Measurements from ENCODE around the gene EFNA5. TPM values are rescaled to one million over a fixed set of nuclear protein-coding genes. Genes with fewer than 3 reads are reported as not detected.

The EFNA5 gene
- total RNA-seq, 1 donor from 2014 or later = 11.8 TPM

DNA sequence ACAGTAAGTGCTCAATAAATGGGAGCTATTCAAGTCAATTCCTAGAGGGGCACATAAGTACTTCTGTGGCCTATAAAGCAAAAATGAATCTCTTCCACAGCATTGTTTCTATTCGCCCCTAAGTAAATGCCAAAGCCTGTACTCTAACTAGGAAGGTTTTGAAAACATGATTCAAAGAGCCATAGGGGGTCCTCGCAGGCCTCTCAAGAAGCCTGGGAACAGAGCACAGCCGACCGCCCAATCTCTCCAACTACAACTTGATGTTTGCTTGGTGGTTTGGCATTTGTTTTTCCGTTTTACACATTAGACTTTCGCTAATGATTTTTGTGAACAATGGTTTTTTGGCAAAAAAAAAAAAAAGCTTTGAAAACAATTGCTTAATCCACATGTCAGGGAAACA is 19.4 kb downstream of the EFNA5 start:
- DNase-seq (ENCODE audit: extremely low spot score in 2 of 2) = no peak
- H3K36me3 ChIP-seq = no peaks in the 10 kb centered on the region
- intact Hi-C loops (cut with DNase I) = no loop called here
- no peak overlapping the region for H3K4me3 ChIP-seq
- no peak overlapping the region for H3K27ac ChIP-seq
- no peaks in the 10 kb centered on the region for H3K9me3 ChIP-seq
- no peaks in the 10 kb centered on the region for H3K4me1 ChIP-seq
- H3K27me3 ChIP-seq = no peaks in the 10 kb centered on the region
- no peak for TF ChIP-seq POLR2A (IDR thresholded peaks at IDR 0.05)
- no peak for TF ChIP-seq POLR2AphosphoS5 (IDR thresholded peaks at IDR 0.05; ENCODE audit: insufficient read depth in 1 of 2, low read depth in 1 of 2)
- TF ChIP-seq, protein P1, sequence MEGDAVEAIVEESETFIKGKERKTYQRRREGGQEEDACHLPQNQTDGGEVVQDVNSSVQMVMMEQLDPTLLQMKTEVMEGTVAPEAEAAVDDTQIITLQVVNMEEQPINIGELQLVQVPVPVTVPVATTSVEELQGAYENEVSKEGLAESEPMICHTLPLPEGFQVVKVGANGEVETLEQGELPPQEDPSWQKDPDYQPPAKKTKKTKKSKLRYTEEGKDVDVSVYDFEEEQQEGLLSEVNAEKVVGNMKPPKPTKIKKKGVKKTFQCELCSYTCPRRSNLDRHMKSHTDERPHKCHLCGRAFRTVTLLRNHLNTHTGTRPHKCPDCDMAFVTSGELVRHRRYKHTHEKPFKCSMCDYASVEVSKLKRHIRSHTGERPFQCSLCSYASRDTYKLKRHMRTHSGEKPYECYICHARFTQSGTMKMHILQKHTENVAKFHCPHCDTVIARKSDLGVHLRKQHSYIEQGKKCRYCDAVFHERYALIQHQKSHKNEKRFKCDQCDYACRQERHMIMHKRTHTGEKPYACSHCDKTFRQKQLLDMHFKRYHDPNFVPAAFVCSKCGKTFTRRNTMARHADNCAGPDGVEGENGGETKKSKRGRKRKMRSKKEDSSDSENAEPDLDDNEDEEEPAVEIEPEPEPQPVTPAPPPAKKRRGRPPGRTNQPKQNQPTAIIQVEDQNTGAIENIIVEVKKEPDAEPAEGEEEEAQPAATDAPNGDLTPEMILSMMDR (IDR thresholded peaks at IDR 0.05) = no peak

DNA sequence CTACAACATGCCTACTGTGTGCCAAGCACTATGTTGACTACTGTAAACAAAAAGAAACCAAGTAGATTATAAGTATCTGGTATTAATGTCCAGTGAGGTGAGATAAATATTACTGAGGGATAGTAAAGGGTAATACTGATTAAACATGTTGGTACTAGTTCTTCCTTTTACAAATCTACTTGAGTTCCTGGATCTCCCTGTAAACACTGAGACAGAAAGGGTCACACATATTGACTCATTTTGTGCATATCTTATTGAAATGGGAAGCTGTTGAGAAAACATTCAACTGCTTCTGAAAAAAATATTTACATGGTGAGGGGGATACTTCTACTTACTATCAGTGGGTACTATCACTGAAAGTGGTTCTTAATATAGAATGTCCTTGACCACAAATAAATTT is 24.3 kb downstream of the EFNA5 start:
- Histone ChIP-seq H3K4me3 (no peak overlapping the region), H3K4me1 (no peaks in the 10 kb centered on the region), H3K36me3 (no peaks in the 10 kb centered on the region), H3K27me3 (no peaks in the 10 kb centered on the region), H3K9me3 (no peaks in the 10 kb centered on the region), H3K27ac (no peak overlapping the region)
- intact Hi-C loops (cut with DNase I) = no loop called here
- DNase-seq (ENCODE audit: extremely low spot score in 2 of 2) = no peak
- no peak for TF ChIP-seq POLR2A (IDR thresholded peaks at IDR 0.05)

DNA sequence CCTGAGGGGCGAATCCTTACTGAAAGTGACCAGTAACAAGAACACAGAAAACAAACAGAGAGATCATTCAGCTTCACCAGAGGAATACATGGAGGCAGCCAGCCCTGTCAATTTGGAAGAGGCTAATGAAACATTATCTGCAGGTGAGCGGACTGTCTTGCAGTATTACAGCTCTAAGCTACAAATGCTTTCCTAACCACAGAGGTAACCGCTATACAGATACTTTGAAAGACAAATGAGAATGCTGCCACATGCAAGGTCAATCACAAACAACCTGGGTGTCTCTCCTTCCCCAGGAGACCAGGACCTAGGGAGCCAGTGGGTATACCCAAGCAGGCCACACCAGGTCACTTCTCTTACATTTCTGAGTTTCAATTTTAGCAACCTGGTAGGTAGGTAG is 30.2 kb downstream of the EFNA5 start:
- TF ChIP-seq, protein P1 (IDR thresholded peaks at IDR 0.05) = no peak
- TF ChIP-seq POLR2A (IDR thresholded peaks at IDR 0.05) = no peak
- TF ChIP-seq POLR2AphosphoS5 (IDR thresholded peaks at IDR 0.05; ENCODE audit: insufficient read depth in 1 of 2, low read depth in 1 of 2) = no peak
- no peak for DNase-seq (ENCODE audit: extremely low spot score in 2 of 2)
- H3K27me3 ChIP-seq = no peaks in the 10 kb centered on the region
- intact Hi-C loops (cut with DNase I) = no loop called here
- H3K9me3 ChIP-seq = no peaks in the 10 kb centered on the region
- H3K36me3 ChIP-seq = no peaks in the 10 kb centered on the region
- peaks cover 14% of the 10 kb centered on the region for H3K4me1 ChIP-seq
- no peak overlapping the region for H3K27ac ChIP-seq
- H3K4me3 ChIP-seq = no peak overlapping the region

DNA sequence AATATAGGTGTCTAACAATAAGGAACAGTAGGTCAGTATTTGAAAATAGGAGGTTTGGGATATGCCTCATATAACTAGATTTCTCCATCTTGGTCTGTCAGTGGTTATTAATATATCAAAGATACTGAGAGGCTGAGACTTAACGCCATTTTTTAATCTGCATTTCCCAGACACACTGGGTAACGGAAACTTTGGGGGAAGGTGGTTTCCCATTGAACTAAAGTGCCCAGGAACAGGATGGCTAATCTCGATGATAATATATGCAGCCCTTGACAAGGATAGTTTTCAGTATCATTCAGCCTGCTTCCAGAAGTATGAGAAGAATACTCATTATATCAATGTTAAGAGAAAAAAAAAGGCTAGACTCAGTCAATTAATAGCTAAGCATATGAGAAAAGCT is 30.7 kb downstream of the EFNA5 start:
- H3K27ac ChIP-seq = no peak overlapping the region

DNA sequence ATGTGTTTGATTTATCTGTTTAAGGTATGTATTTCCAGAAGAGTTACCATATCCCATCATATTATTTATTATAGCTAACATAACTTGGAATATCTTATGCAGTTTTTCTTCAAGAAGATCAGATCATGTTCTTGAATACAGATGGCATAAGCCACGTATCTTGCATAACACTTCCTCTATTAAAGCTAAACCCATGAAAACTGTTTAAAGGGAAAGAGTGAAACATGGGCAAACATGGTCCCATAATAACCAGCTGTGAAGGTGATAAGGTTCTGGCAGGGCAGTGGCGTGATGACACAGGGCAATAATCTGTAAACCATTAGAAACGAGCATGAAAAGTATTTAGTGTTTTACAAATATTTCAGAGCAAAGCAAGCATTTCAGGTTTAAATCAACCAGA is 34.2 kb downstream of the EFNA5 start:
- DNase-seq (ENCODE audit: extremely low spot score in 2 of 2) = no peak
- intact Hi-C loops (cut with DNase I) = no loop called here
- TF ChIP-seq POLR2A (IDR thresholded peaks at IDR 0.05) (no peak), POLR2AphosphoS5 (IDR thresholded peaks at IDR 0.05; ENCODE audit: insufficient read depth in 1 of 2, low read depth in 1 of 2) (no peak)
- TF ChIP-seq, protein P1 (IDR thresholded peaks at IDR 0.05) = no peak
- H3K9me3 ChIP-seq = no peaks in the 10 kb centered on the region
- no peak overlapping the region for H3K4me3 ChIP-seq
- no peaks in the 10 kb centered on the region for H3K27me3 ChIP-seq
- no peaks in the 10 kb centered on the region for H3K36me3 ChIP-seq
- no peak overlapping the region for H3K27ac ChIP-seq
- peaks cover 32% of the 10 kb centered on the region for H3K4me1 ChIP-seq

More for the DNA sequence above, 30.7 kb downstream of the EFNA5 start:
- intact Hi-C loops (cut with DNase I) = no loop called here
- DNase-seq (ENCODE audit: extremely low spot score in 2 of 2) = no peak
- no peaks in the 10 kb centered on the region for H3K36me3 ChIP-seq
- no peaks in the 10 kb centered on the region for H3K27me3 ChIP-seq
- H3K4me3 ChIP-seq = no peak overlapping the region
- TF ChIP-seq POLR2AphosphoS5 (IDR thresholded peaks at IDR 0.05; ENCODE audit: insufficient read depth in 1 of 2, low read depth in 1 of 2) (no peak), POLR2A (IDR thresholded peaks at IDR 0.05) (no peak)
- TF ChIP-seq, protein P1 (IDR thresholded peaks at IDR 0.05) = no peak
- no peaks in the 10 kb centered on the region for H3K9me3 ChIP-seq
- peaks cover 20% of the 10 kb centered on the region for H3K4me1 ChIP-seq

DNA sequence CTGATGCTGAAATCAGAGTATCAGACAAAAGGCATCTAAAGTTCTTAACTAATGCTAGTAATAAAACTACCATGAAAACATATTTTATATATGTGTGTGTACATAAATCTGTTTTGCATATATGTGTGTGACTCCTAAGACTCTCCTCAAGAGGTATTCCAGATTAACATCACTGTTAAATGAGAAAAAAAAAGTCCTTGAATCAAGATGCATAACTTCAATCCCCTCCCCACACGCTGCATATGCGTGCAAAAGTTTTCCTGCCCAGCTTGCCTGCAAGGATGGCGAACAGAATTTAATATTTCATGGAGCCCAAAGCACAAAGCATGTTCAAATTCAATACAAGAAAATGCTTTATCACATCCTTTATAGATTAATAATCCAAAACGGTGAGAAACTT is 34.7 kb downstream of the EFNA5 start:
- Histone ChIP-seq H3K9me3 (no peaks in the 10 kb centered on the region), H3K36me3 (no peaks in the 10 kb centered on the region), H3K4me1 (peaks cover 32% of the 10 kb centered on the region), H3K4me3 (no peak overlapping the region), H3K27me3 (no peaks in the 10 kb centered on the region), H3K27ac (no peak overlapping the region)
- TF ChIP-seq POLR2A (IDR thresholded peaks at IDR 0.05) (no peak), POLR2AphosphoS5 (IDR thresholded peaks at IDR 0.05; ENCODE audit: insufficient read depth in 1 of 2, low read depth in 1 of 2) (no peak)
- TF ChIP-seq, protein P1 (IDR thresholded peaks at IDR 0.05) = no peak
- intact Hi-C loops (cut with DNase I) = no loop called here
- DNase-seq (ENCODE audit: extremely low spot score in 2 of 2) = no peak

Data from vagina (tissue), 2 donors.